OCI-M2 (cell line): ENCODE results near the gene HDGFL3.
"Not testable (repeated sequence)": the region's sequence is repeated elsewhere in the genome, so short reads cannot be mapped to it uniquely, and the experiment has no call there.

Experiments used
- DNase-seq: peaks from one replicate; lab custom pipeline; 2025; ENCODE audit not compliant: unreplicated experiment; lab: John Stamatoyannopoulos, UW

The HDGFL3 gene

DNA sequence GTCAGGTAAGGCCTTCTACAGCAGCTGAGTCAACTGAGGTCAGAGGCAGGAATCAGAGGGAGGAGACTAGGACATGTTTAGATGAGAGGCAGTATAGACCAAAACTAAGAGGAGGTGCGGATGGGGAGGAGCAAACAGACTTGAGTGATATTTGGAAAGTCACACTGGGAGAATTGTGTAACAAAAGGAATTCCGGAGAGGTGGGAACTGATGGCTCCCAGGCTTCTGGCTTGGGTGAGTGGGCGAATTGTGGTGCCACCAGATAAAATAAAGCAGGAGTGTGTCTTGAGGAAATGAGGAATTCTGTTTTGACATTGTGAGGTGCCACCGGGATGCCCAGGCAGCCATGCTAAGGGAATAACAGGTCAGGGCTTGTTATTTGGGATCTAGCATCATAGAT lies 103.5 kb downstream of the HDGFL3 start:
- no peak for DNase-seq

DNA sequence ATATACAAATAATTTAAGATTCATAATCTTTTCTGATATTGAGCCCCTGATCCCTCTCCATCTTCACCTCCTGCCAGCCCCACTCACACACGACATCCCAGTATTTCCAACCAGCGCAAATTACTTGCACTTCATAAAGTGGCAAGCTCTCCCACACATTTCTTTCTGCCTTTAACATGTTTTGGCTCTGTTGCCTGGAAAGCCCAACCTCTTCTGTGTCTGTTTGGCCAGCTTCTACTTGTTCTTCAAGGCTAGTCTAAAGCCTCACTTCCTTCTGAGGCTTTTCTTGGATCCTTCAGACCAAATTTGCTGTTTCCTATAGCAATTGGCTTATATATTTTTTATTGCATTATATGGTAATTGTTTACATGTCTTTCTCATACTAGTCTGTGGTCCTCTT lies 105.3 kb downstream of the HDGFL3 start:
- DNase-seq = no peak

DNA sequence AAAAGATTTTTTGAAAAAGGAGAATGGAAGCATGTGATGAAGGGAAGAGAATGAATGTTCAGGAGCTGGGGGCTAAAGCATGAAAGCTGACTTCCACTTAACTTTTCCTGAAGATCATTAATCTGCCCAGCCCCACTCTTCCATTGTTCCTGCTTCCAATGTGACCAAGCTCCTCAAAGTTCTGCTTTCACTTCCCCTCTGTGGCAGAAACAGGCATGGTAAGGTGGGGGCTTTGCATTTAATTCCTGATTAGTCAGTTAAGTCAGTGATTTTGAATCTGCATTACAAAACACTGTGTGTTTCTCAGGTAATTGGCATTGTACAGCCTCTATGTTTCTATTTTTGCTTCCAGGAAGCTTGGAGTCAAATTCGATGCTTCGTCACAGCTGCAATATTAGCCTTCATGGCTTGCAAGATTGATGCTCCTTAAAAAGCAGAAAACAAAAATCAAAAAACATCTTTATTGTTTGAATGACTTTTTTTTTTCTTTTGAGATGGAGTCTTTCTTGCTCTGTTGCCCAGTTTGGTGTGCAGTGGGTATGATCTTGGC lies 107.5 kb downstream of the HDGFL3 start:
- no peak for DNase-seq

DNA sequence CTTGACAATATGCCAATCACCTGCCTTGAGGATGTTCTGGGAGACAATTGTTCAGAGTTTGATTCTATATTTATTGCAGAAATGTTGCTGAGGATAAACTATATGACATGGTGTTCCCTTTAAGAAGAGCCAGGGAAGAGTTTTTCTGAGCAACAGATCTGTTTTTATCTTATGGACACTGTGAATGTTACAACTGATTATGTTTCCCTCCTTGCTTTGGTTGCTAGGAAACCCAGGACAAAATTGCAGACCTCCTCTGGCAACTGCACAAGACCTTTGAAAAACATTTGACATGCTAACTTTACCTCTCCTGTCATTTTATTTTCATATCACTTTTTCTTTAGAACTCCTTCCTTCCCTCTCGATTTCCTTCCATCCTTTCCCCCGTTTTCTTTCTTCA lies 108.3 kb downstream of the HDGFL3 start:
- DNase-seq = no peak

DNA sequence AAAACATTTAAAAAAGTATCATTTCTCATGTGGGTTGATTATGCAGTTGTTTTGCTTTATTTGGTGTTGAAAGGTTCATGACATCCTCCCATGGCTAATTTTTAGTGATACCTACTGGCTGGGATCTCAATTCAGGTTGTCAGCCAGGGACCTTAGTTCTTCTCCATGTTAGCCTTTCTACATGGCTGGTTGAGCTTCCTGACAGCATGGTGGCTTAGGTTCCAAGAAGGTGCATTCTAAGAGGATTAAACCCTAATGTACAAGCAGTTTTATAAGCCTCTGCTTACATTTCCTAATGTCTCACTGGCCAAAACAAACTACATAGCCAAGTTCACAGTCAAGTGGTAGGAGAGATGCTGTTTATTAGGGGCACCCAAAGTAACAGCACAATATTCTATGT lies 109.5 kb downstream of the HDGFL3 start:
- no peak for DNase-seq

DNA sequence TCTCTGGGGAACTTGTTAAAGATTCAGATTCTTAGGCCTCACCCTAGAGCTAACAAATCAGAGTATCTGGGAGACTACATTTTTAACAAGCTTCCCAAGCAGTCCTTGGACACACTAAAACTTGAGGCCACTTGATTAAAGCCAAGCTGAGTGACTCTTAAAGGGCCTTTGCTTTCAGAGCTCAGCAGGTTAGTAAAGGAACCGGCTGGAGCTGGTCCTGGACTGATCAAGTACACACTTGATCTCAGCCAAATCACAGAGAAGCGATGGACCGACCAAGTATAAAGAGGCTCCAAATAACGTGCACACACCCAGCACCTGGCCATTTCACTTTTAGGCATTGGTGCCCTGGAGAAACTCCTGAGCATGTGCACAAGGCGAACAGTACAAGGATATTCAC lies 113.0 kb downstream of the HDGFL3 start:
- DNase-seq = no peak

DNA sequence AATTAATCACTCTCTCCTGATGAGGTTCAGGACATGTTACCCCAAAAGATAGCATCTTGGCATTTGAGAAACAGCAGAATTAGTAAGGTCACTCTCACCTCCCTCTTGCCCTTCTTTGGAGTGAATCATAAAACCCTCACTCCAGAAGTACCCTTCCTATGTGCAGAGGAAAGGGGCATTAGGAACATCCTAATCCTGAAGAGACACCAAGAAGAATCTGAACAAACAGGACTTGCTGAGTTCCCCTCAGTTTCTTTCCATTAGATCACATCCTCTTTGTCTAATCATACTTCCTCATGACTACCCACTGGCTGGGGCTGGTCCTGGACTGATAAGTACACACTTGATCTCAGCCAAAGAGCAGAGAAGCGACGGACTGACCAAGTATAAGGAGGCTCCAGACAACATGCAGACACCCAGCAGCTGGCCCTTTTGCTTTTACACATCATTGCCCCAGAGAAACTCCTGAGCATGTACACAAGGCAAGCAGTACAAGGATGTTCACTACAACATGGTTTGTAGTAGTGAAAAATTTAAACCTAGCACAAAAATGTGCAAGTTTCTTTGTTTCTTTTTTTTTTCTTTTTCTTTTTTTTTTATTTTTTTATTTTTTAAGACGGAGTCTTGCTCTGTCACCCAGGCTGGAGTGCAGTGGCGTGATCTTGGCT lies 115.2 kb downstream of the HDGFL3 start:
- peak; percentile 57 for DNase-seq

DNA sequence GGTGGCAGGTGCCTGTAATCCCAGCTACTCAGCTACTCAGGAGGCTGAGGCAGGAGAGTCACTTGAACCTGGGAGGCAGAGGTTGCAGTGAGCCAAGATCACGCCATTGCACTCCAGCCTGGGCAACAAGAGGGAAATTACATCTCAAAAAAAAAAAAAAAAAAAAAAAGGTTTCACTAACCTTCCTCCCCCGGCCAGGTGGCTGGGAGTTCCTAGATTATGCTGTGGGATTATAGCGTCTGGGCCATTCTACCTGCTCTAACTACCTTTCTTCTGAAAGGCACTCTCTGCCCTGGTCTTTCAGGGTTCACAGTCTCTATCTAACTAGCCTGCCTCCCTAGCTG lies 115.7 kb downstream of the HDGFL3 start:
- DNase-seq = not testable (repeated sequence)

DNA sequence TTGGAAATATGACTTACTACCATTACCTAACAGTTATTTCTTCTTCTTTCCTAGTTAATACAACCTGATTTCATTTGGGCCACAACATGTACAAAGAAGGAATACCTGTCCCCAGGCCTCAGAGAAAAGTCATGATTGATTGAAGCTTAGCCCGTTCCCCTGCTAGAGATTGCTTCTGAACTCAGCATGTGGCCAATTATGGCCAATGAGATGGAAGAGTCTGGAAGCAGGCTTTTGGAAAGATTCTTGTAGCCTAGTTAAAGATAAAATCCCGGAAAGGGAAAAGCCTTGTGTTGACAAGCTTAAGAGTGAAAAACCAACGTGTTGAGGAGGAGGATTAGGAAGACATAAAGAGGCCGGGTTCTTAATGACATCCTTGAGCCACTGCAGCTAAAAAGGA lies 117.2 kb downstream of the HDGFL3 start:
- no peak for DNase-seq

DNA sequence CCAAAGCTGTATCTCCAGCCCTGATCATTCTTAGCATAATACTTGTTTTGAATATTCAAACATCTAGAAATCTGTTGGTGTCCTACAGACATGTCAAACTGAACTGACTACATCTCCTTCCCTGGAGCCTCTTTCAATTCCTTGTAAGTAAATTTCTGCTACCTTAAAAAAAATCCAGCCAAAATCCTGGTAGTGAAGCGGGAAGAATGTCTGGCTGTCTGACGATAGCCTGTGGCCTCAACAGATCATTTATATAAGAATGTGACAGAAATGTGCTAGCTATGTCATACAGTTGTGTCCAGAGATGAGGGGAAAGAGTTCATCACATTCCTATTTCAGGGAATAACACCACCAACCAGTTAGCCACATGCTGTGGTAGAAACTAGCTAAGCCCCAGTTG lies 118.7 kb downstream of the HDGFL3 start:
- no peak for DNase-seq

DNA sequence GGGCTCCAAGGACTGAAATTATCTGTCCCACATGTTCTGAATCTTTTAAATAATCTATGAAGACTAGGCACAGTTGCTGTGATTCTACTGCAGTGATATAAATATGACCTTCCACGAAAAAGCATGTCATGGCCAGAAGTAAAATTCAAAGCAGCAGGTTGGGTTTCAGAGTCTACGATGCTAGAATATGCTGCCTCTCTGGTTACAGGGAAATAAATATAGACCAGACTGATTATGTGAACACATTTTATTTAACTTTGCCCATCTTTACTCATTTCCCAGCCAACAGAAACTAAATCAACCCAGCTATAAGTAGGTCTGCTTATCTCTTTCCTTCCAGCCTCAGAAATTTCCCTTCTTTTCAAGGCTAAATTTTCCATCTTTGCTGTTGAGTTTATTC lies 120.0 kb downstream of the HDGFL3 start:
- no peak for DNase-seq

DNA sequence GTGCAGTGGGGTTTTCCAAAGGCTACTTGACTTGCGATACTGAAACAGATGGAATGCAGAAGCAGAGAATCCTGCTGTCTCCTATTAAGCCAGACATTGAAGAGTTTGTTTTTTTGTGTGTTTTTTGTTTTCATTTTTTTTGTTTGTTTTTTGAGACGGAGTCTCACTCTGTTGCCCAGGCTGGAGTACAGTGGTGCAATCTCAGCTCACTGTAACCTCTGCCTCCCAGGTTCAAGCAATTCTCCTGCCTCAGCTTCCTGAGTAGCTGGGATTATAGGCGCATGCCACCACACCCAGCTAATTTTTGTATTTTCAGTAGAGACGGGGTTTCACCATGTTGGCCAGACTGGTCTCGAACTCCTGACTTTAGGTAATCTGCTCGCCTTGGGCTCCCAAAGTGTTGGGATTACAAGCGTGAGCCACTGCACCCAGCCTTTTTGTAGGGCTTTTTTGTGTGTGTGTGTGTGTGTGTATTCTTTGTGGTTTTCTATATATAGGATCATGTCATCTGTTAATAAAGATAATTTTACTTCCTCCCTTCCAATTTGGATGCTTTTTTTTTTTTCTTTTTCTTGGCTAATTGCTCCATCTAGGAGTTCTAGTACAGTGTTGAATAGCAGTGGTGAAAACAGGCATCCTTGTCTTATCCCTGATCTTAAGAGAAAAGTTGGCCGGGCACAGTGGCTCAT lies 121.6 kb downstream of the HDGFL3 start:
- DNase-seq = not testable (repeated sequence)

DNA sequence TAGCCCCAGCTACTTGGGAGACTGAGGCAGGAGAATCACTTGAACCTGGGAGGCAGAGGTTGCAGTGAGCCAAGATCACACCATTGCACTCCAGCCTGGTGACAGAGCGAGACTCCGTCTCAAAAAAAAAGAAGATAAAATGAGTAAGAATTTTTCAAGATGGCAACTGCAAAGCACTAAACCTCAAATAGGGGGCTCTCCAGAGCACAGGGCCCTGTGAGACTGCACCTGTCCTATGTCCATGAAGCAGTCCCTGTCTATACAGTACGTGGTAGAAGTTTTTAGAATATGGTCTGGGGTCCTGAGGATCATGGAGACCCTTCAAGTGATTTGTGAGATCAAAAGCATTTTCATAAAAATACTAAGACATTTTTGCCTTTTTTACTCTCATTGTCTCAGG lies 122.2 kb downstream of the HDGFL3 start:
- DNase-seq = not testable (repeated sequence)

DNA sequence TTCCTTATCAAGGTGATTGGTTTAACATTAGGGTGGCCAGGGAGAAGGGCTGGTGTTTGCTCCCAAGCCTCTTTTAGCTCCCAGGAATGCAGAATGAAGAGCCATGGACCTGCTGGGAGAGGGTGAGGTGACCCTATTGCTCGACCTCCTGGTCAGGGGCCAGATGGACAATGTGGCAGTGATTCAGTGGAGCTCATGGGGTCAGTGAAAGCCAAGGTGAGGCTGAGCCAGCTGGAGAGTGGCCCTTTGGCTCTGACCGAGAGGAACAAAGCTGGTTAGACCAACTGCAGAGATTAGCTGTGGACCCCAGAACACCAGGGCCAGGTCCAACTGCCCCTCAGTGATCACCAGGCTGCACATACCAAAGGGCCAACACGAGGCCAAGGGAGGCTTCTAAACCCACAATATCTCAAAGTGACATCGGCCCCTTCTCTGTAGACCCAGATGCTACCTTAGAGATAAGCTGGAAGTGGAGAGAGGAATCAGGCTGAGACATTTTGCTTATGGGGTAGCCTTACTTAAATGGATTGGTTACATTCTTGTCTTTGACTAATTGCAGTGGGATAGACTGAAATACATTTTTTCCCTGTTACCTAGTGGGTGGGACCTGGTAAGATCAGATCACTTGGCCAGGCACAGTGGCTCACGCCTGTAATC lies 124.8 kb downstream of the HDGFL3 start:
- DNase-seq = no peak

DNA sequence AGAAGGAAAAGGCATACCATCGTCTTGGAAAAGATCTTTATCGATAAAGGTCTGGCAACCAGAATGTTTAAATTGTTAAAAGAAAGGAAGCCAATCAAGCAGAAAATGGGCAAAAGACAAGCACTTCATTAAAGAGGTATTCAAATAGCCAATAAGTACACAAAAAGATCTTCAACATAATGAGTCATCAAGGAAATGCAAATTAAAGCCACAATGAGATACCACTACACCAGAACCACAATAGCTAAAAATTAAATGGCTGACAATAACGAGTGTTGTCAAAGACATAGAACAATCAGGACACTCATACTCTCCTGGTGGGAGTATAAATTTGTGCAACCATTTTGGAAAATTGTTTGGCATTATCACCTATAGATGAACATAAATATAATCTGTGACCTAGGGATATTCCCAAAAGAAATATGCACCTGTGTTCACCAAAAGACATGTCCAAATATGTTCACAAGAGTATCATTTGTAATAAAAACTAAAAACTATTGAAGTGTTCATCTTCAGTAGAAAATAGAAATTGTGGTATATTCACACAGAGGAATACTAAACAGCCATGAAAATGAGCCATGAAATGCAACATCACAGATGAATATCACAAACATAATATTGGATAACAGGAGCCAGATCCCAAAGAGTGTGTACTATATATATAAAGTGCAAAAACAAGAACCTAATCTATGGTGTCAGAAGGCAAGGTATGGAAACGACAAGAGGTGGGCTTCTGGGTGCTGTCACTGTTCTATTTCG lies 126.2 kb downstream of the HDGFL3 start:
- no peak for DNase-seq

DNA sequence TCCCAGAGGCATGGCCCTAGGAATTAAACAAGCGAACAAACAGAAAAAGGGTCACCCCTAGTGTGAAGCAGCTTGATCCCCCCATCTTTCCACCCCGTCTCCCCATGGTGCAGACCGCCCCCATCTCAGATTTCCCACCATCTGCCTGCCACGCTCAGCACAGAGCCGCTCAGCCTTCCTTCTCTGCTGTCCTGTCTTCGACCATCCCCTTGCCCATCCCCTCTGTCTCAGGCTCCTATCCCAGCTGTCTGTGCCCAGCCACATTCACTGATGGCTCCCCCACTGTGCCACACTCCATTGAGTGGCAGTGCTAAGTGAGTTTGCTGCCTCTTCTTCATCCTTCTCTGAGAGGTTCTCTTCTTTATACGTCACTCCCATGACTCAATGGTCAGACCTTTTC lies 128.9 kb downstream of the HDGFL3 start:
- DNase-seq = no peak
